Right kidney (tissue), 1 donor: ENCODE results near the gene AHCYL2.
"Not testable (repeated sequence)": the region's sequence is repeated elsewhere in the genome, so short reads cannot be mapped to it uniquely, and the experiment has no call there.

Source experiments
- DNase-seq: peaks from one replicate; pipeline ENCODE4 v3.0.0-alpha.2; 2016

Gene AHCYL2

DNA sequence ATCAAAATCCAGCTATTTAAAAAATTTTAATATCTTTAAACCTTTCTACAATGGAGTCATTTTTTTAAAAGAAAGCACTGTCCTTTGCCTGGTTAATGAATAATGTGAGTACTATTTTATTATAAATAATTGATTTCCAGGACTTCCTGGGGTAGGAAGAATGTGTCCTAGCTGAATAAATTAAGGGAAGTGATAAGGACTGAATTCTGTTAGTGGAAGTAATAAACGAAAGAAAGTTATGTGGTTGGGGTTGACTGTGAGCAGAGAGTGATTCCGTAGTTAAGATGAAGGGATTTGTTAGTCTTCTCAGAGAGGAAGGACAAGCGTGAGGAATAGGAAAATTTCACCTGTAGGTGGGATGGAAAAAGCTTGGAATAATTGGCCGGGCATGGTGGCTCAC, 59.1 kb downstream of the AHCYL2 start:
- no peak for DNase-seq

DNA sequence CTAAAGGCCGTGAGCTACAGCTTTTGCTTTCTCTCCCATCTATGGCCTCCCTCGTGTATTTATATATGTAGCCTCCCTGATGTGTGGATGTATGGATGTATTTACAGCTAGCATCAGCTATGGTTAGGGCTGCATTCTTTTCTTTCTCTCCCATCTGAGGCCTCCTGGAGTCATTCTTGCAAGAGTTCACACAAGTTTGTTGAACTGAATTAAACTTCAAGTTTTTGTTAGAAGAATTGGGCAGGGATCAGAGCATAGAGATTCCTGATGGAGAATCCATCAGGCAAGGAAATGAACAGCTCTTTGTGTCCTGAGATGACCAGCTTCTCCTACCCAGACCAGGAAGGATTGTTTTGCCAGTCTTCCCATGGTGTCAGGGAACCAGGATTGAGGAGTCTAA, 60.3 kb downstream of the AHCYL2 start:
- no peak for DNase-seq

GRCh38 chr7:129292861-129293260, 68.0 kb downstream of the AHCYL2 start:
- DNase-seq: no peak

DNA sequence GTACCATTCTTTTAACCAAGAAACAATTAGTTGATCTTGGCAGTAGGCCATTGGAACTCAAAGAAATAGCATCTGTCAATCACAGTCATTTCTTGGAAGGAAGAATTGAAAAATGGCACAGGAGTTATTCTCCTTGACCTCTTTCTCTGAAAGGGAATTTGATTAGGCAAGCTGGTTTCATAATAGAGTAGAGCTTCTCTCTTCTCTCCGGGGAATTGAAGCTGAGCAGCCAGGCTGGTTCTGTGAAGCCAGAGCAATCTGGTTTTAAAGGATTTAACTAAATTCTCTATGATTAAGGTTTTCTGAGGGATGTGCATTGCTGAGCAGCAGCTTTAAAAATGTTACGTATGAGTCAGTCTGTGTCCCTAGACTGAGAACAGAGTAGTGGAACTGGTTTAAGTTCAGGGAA, 70.2 kb downstream of the AHCYL2 start:
- no peak for DNase-seq

GRCh38 chr7:129298268-129298893, 73.6 kb downstream of the AHCYL2 start:
- peak; percentile 8 for DNase-seq

GRCh38 chr7:129299889-129300288, 75.1 kb downstream of the AHCYL2 start:
- no peak for DNase-seq

- DNase-seq: not testable (repeated sequence)
These were observed 75.5 kb downstream of the AHCYL2 start for GRCh38 chr7:129300299-129300698.

GRCh38 chr7:129307592-129307991, 82.8 kb downstream of the AHCYL2 start:
- no peak for DNase-seq

DNA sequence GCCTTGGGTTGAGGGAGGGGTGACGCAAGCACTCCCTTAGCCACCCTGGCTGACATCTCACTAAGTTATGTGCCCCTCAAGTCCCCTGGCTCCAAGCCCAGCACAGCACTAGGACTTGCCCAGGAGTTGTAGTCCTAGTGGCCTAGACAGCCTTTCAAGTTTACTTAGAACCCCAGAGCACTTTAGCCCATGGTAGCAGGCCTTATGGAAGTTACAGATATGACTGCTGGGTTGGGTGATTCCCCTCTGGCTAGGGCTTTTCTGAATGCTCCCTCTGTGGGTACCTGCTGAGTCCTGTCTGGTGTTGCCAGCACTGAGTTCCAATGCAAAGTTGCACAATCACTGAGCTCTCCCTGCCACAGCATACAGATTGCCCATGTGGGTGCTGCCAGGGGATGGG, 83.2 kb downstream of the AHCYL2 start:
- DNase-seq: no peak

DNA sequence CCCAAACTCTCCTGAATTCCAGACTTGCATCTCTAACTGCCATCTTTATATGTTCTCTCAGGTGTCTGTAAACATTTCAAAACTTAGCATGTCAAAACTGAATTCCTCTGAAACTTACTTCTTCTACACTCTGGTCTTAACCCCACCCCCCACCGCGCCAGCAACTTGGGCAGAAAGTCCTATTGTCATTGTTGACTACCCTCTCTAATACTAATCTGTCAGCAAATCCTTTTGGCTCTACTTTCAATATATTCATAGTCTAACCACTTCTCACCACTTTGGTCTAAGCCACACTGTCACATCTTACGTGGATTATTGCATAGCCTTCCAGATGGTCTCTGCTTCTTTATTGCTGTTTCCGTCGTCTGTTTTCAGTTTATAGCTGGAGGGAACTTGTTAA, 86.6 kb downstream of the AHCYL2 start:
- DNase-seq: no peak

GRCh38 chr7:129313282-129313681, 88.5 kb downstream of the AHCYL2 start:
- no peak for DNase-seq

DNA sequence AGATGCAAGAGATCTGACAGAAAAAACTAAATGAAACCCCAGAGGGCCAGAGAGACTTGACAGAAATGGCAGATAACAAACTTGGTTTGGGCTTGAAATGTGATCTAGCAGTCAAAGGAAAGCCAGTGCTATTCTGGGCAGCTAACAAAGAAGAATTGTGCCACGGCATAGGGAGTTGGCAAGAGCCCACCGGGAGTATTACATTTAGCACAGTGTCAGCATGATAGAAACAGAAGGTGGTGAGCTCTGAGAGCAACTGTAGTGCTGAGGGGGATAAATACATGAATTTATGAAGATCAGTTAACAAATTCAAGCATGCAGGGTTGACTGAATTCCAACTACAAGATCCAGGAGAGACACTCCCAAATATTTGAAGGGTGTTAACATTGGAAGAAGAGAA, 91.1 kb downstream of the AHCYL2 start:
- DNase-seq: no peak

DNA sequence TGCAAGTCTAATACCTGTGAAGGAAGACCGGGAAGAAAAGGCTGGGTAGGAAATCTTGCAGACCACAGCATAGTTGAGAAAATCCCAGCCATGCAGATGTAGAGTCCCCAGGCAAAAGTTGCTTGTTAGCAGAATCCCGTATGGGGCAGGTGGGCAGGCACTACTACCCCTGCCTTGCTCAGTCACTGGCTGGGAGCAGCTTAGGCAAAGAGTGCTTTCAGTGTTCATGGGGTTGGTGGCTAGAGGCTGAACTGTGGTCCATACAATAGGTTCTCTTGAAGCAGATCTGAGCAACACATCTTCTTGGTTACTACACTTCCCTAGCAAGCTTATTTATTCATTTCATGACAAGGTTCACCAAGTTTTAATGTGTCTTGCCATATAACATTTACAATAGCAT, 92.6 kb downstream of the AHCYL2 start:
- DNase-seq: no peak

DNA sequence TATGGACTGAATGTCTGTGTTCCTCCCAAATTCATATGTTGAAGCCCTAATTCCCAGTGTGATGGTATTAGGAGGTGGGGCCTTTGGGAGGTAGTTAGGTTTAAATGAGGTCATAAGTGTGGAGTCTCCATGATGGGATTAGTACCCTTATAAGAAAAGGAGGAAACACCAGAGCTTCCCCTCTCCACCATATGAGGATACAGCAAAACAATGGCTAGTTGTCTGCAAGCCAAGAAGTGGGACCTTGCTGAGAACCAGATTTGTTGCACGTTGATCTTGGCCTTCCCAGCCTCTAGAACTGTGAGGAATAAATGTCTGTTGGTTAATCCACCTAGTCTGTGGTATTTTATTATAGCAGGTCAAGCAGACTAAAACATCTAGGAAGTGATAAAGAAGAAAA, 102.2 kb downstream of the AHCYL2 start:
- no peak for DNase-seq

DNA sequence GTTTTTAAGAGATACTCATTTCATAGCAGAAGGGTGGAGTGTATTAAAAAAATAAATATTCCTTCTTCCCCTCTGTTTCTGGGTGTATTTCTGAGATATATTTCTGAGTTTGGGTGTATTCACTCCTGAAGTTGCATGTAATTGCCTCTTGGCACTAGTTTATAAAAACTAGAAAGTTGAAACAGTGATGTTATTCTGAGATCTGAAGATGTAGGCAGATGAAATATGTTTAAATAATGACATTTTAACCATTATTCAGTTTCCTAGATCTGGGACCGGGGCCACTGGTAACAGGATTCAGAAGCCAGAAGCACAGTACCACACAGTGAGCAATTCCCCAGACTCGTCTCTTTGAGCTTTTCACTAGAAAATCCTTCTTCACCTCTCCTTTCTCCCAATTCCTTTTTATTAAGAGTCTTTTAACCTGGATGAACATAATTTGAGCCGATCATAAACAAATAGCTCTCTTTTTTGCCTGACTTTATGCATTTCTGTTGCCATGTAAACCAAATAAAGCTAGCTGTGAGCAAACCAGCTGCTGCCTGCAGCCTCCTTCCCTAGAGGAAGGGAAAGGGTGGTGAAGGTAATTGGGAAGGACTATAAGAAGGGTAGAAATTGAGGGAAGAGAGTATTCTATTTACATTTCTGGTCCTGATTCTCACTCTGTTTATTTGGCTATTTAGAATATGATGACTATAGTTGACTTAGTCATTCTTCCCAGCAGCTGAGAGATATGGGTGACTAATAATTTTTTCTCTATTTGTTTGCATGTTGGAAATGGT, 107.6 kb downstream of the AHCYL2 start:
- DNase-seq: no peak

DNA sequence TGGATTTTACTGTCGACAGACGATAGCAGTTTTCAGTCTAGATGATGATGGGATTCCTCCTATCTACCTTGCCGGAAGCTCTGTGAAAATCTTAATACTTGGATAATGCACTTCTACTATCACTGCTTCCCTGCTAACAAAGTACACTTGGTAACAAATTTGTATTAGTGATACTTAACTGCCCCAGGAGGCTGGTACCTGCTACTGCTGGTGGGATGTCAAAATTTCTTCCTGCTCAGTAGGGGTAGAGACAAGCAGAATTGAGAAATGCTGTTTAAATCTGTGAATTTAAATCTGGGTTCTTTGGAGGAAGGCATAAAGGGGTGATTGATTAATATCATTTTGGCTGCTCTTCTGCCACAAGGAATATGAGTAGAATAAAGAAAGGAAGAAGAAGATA, 109.6 kb downstream of the AHCYL2 start:
- DNase-seq: no peak

DNA sequence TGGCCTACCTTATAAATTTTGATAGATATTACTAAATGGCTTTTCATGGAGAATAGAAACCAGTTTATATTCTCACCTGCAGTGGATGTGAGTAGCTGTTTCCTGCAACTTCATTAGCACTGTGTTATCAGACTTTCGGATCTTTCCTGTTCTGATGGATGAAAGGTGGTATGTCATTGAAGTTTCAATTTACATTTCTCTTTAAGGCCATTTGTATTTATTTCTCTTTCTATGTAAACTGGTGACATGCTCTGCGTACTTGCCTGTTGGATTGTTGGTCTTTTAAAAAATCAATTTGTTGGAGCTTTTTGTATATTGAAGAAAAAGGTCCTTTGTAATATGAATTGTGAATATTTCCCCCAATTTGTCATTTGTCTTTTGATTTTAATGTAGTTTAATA, 113.6 kb downstream of the AHCYL2 start:
- no peak for DNase-seq

DNA sequence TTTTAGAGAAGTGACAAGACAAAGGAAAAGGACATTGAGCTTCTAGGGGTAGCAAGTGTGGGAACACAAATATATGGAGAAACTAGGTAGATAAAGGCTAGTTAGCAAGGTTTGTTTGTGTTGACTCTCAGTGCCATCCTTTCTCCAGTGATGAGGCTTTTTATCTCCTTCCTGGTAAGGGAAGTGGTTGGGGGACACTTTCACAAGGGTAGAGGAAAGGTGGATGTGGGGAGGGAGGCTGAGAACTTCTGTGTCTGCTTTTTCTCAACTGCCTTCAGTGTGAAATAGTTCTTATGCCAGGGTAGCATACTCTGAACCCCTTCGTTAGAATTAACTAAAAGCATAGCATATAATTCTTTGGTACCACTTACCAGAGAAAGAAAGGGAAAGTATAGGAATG, 116.4 kb downstream of the AHCYL2 start:
- DNase-seq: no peak

GRCh38 chr7:129341816-129342806, 117.3 kb downstream of the AHCYL2 start:
- no peak for DNase-seq

DNA sequence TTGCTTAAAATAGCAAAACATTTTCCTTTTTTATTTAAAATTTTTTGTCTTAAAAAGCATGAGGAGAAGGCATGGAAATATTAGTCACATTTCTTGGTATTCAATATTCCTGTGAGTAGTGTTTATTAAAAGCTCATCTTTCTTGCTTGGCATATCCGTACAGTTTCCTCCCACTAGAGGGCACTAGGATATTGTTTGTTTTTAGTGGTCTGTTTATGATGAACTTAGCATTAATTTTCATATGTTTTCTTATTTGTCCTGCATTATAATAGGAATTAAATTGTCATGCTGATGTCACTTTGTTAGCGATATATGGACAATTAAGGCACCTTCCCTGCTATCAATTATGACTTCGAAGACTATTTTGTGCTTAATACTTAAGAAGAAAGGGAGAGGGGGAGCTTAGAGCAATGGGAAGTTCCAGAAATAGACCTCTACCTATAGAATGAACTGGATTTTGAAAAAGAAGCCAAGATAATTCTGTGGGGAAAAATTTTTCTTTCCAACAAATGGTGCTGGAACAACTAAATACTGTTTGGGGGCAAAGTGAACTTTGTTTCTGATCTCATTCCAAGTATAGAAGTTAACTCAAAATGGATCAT, 118.4 kb downstream of the AHCYL2 start:
- peak; percentile 7 for DNase-seq

- no peak for DNase-seq
These were observed 122.5 kb downstream of the AHCYL2 start for GRCh38 chr7:129347330-129347729.

- no peak for DNase-seq
These were observed 123.4 kb downstream of the AHCYL2 start for GRCh38 chr7:129348023-129348740.
